Adrenal gland (tissue), 12 donors: ENCODE data around the gene MRC2. TPM values are rescaled to one million over a fixed set of nuclear protein-coding genes. Genes with fewer than 3 reads are reported as not detected.

ENCODE experiments used
- DNase-seq, 7 donors: peaks; one replicate each; pipeline ENCODE4 v3.0.0-alpha.2; 2019 to 2020
- H3K27ac ChIP-seq, 5 donors: fragments of 200-600 bp; sonication (generic) in 4 of 5; 1 replicate in 3 of 5; 2 replicates in 2 of 5; pipeline versions ENCODE4 v1.5.1 to v1.8.0; 2016 to 2020; ENCODE audit warnings: mild to moderate bottlenecking in 1 of 5
- H3K27me3 ChIP-seq: fragments of 200-600 bp; 2 replicates; pipeline ENCODE4 v1.8.0; 2021
- H3K36me3 ChIP-seq, 2 donors: fragments of 200-600 bp; replicated peaks in 1 of 2; 1 replicate in 1 of 2; 2 replicates in 1 of 2; pipeline versions ENCODE4 v1.5.1 to v1.8.0; 2018 to 2022
- H3K4me1 ChIP-seq, 2 donors: fragments of 200-600 bp; replicated peaks in 1 of 2; 1 replicate in 1 of 2; 2 replicates in 1 of 2; pipeline versions ENCODE4 v1.5.1 to v1.8.0; 2018 to 2021
- H3K4me3 ChIP-seq, 4 donors: fragments of 200-600 bp; sonication (generic) in 3 of 4; one replicate each; pipeline ENCODE4 v1.5.1; 2016 to 2018
- H3K9me3 ChIP-seq, 3 donors: fragments of 200-600 bp; sonication (generic) in 1 of 3; replicated peaks in 1 of 3; 1 replicate in 2 of 3; 2 replicates in 1 of 3; pipeline versions ENCODE4 v1.5.1 to v1.8.0; 2016 to 2021
- CTCF ChIP-seq, 6 experiments: fragments of 450-650 bp in 4 of 6; fragments of 200-600 bp in 2 of 6; sonication (generic) in 1 of 6; IDR thresholded peaks; 1 replicate in 5 of 6; 2 replicates in 1 of 6; pipeline versions ENCODE4 v1.5.1 to v1.8.0; 2016 to 2021; ENCODE audit warnings: antibody characterized with exemption in 6 of 6, mild to moderate bottlenecking in 2 of 6, moderate library complexity in 1 of 6
- POLR2A ChIP-seq, 2 donors: fragments of 450-650 bp; IDR thresholded peaks; one replicate each; pipeline ENCODE4 v1.6.1; 2017; ENCODE audit warnings: antibody characterized with exemption in 2 of 2, mild to moderate bottlenecking in 2 of 2, moderate library complexity in 1 of 2
- WGBS, 4 donors: extraction: QIAGEN DNeasy Blood & Tissue Kit in 2 of 4; methylation state at CpG; one replicate each; pipeline versions ENCODE4 v1.1.5 to v1.1.7; 2013 to 2017; 5-methylcytosine and 5-hydroxymethylcytosine counted together
- intact Hi-C, 2 donors: fragments of 100-400 bp; cut with DNase I; formaldehyde crosslinking; loops; one replicate each; pipeline versions ENCODE4 v1.14.1 to v1.15.0; 2022 to 2023
- polyA plus RNA-seq, 3 donors: library from polyadenylated mRNA; stranded (reverse); fragments of 200-250 nt in 2 of 3; fragments of 350-450 nt in 1 of 3; fragmentation: Illumina TruSeq in 1 of 3; extraction: RNeasy Lipid Tissue Mini Kit (QIAGEN cat#74804) in 1 of 3; gene quantifications; one replicate each; pipeline ENCODE4 v1.2.3, GENCODE V29; 2013 to 2014
- total RNA-seq, 9 donors: library from RNA; depleted of rRNA in 4 of 9; stranded (reverse); fragments of >200 nt in 4 of 9; fragments of 120-200 nt in 1 of 9; fragmentation: NEBNext Ultra II Directional in 1 of 9; extraction: Animal tissue kit (Norgen Biotek cat#: 25700) in 1 of 9; gene quantifications; one replicate each; pipeline versions ENCODE4 v1.1.0 to v1.2.4, GENCODE V29; 2013 to 2023
- donor health status: healthy with polysubstance abuse.
- donor health status: Bipolar disorder and iron deficiency.
- donor health status: DM: yes; HTN: yes; CAD: no.
- donor health status: DM: no; HTN: no; CAD: no.
- donor health status: DM: no; HTN: no; CAD: no.
- donor health status: DM: yes; HTN: yes; CAD: no.

MRC2 gene
- total and polyA plus RNA-seq, 12 donors, result 5.2 to 68.3 (median 29.6) TPM

DNA sequence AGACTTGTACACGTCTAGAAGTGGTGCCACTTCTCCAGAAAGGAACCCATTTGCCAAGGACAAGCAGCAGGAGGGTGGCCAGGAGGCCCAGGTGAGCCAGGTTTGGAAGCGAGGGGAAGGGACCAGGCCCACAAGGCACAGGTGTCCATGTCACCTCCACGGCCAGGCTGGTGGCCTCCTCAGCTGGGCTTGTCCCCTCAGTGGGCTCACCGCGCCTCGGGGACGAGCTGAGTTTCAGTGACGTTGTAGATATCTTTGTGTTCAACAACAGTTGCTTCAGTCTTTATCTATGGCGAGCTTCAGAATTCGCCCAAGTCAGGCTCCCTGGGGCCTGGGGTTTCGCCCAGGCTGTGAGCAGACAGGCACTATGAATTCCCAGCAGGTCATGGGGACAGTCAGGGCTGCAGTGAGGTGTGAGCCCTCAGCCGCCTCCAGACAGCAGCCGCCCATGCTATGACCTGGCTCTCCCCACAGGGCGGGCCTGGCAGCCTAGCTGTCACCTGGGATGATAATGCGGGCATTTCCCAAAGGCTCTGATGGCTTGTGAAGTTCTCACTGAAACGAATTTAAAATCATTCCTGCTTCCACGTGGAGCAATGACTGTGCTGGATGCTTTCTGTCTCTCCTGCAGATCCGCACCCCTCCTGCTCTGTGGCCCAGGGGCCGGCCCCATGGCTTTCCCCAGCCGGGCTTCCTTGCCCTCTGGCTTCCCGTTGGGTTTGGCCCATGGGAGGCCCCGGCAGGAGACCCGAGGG lies 89.5 kb downstream of the MRC2 start:
- Histone ChIP-seq H3K9me3 (no peaks in the 10 kb centered on the region), H3K4me1 (peaks cover 0 to 6% of the 10 kb centered on the region in 2 donors), H3K27me3 (no peaks in the 10 kb centered on the region), H3K4me3 (no peak overlapping the region), H3K27ac (no peak overlapping the region), H3K36me3 (no peaks in the 10 kb centered on the region)
- WGBS, 4 donors, result 93 to 98% (median 96%) methylated on average over 9 to 23 of the region's 23 CpGs
- intact Hi-C loops, result no loop called here
- TF ChIP-seq POLR2A (IDR thresholded peaks at IDR 0.05) (no peak), CTCF (IDR thresholded peaks at IDR 0.05) (no peak)
- DNase-seq, result peak in 1 of 7 donors; percentile 29

DNA sequence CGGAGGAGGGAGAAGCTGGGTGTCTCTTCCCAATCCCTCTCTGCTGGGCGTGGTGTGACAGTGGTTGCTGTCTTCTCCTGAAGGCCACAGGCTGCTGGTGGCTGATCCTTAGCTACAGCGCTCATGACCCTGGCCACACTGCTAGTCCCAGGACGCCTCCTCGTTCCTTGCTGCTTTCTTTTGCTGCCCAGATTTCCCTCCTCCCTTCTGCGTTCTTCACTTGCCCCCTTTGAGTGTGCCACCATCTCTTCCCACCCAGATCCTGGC lies 90.1 kb downstream of the MRC2 start:
- no peak for DNase-seq
- H3K4me1 ChIP-seq, result peaks cover 0 to 1% of the 10 kb centered on the region in 2 donors
- no peak overlapping the region for H3K4me3 ChIP-seq
- intact Hi-C loops, result no loop called here
- no peaks in the 10 kb centered on the region for H3K36me3 ChIP-seq
- WGBS, 4 donors, result 91 to 97% (median 95%) methylated on average over 4 to 6 of the region's 6 CpGs
- H3K9me3 ChIP-seq, result no peaks in the 10 kb centered on the region
- TF ChIP-seq CTCF (IDR thresholded peaks at IDR 0.05), result no peak
- no peak for TF ChIP-seq POLR2A (IDR thresholded peaks at IDR 0.05)
- H3K27me3 ChIP-seq, result no peaks in the 10 kb centered on the region
- no peak overlapping the region for H3K27ac ChIP-seq

GRCh38 chr17:62717889-62718288 lies 90.4 kb downstream of the MRC2 start:
- Histone ChIP-seq H3K4me1 (peaks cover 0 to 3% of the 10 kb centered on the region in 2 donors), H3K9me3 (no peaks in the 10 kb centered on the region), H3K27ac (no peak overlapping the region), H3K4me3 (no peak overlapping the region), H3K27me3 (no peaks in the 10 kb centered on the region), H3K36me3 (no peaks in the 10 kb centered on the region)
- TF ChIP-seq CTCF (IDR thresholded peaks at IDR 0.05), result no peak
- no peak for TF ChIP-seq POLR2A (IDR thresholded peaks at IDR 0.05)
- 88 to 94% (median 91%) methylated on average over 8 of the region's 8 CpGs for WGBS, 4 donors
- intact Hi-C loops, result no loop called here
- DNase-seq, result peak in 1 of 7 donors; percentile 13

GRCh38 chr17:62718429-62718828 lies 91.0 kb downstream of the MRC2 start:
- no peaks in the 10 kb centered on the region for H3K36me3 ChIP-seq
- H3K4me1 ChIP-seq, result peaks cover 0 to 5% of the 10 kb centered on the region in 2 donors
- H3K27me3 ChIP-seq, result no peaks in the 10 kb centered on the region
- peak in 1 of 7 donors; percentile 15 for DNase-seq
- 76 to 84% (median 80%) methylated on average over 11 of the region's 11 CpGs for WGBS, 4 donors
- no peak overlapping the region for H3K27ac ChIP-seq
- no peaks in the 10 kb centered on the region for H3K9me3 ChIP-seq
- intact Hi-C loops, result no loop called here
- no peak overlapping the region for H3K4me3 ChIP-seq
- TF ChIP-seq CTCF (IDR thresholded peaks at IDR 0.05) (no peak), POLR2A (IDR thresholded peaks at IDR 0.05) (no peak)
